Stomach (tissue), 4 donors: Measurements from ENCODE around the gene MAST4.

ENCODE experiments used
- EP300 ChIP-seq: sonication (generic); formaldehyde crosslinking; IDR thresholded peaks from one replicate; pipeline ENCODE4 v1.6.1; 2017; ENCODE audit warnings: antibody characterized with exemption
- POLR2A ChIP-seq, 4 donors: fragments of 450-650 bp; IDR thresholded peaks; one replicate each; pipeline ENCODE4 v1.6.1; 2016; ENCODE audit warnings: antibody characterized with exemption in 4 of 4, control low read depth in 2 of 4, mild to moderate bottlenecking in 1 of 4, moderate library complexity in 1 of 4
- TF ChIP-seq, protein P1 (sequence below), 7 experiments: fragments of 450-650 bp in 4 of 7; fragments of 200-600 bp in 3 of 7; sonication (generic) in 3 of 7; IDR thresholded peaks; one replicate each; pipeline ENCODE4 v1.5.1; 2016 to 2019; ENCODE audit warnings: antibody characterized with exemption in 7 of 7, control low read depth in 2 of 7, mild to moderate bottlenecking in 1 of 7

DNA sequence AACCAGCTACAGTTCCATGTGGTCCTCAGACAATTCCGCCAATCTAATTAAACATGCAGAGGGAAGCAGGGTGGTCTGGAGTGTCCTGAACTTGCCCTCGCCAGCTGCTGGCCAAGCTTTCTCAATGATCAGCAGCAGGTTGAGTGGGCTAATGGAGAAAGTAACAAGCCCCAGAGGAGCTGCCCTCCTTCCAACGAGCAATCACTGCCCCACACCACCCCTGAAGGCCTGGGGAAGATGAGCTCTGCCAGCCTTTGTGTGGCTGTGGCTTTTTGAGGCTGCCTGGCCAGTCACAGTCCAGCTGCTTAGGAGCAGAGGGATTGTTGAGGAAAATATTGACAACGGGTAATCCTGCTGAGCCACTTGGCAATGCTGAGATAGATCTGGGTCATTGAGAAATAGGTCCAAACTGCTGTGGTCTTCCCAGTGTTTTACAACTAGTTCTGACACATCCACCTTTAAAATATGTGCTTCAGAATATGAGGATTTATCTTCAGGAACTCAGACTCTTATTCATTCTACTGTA lies 493.1 kb downstream of the MAST4 start:
- TF ChIP-seq, protein P1, sequence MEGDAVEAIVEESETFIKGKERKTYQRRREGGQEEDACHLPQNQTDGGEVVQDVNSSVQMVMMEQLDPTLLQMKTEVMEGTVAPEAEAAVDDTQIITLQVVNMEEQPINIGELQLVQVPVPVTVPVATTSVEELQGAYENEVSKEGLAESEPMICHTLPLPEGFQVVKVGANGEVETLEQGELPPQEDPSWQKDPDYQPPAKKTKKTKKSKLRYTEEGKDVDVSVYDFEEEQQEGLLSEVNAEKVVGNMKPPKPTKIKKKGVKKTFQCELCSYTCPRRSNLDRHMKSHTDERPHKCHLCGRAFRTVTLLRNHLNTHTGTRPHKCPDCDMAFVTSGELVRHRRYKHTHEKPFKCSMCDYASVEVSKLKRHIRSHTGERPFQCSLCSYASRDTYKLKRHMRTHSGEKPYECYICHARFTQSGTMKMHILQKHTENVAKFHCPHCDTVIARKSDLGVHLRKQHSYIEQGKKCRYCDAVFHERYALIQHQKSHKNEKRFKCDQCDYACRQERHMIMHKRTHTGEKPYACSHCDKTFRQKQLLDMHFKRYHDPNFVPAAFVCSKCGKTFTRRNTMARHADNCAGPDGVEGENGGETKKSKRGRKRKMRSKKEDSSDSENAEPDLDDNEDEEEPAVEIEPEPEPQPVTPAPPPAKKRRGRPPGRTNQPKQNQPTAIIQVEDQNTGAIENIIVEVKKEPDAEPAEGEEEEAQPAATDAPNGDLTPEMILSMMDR (IDR thresholded peaks at IDR 0.05) = no peak
- TF ChIP-seq POLR2A (IDR thresholded peaks at IDR 0.05) = no peak
- TF ChIP-seq EP300 = no peak
